ENCODE results near the gene PHF2. TPM values are rescaled to one million over a fixed set of nuclear protein-coding genes. Genes with fewer than 3 reads are reported as not detected.

The PHF2 gene
- total and polyA plus RNA-seq, 10 donors, result 11.2 to 46.2 (median 31.0) TPM

GRCh38 chr9:93640027-93640426 lies 63.6 kb downstream of the PHF2 start:
- WGBS, 5 donors, result 96 to 98% (median 97%) methylated on average over 2 of the region's 2 CpGs
- Histone ChIP-seq H3K4me1 (no peaks in the 10 kb centered on the region), H3K36me3 (peaks cover 2 to 91% (median 56%) of the 10 kb centered on the region in 6 donors), H3K9me3 (peaks cover 2 to 25% (median 19%) of the 10 kb centered on the region in 8 donors), H3K4me3 (no peak overlapping the region), H3K27me3 (replicated peaks in 1 of 7) (no peaks in the 10 kb centered on the region), H3K27ac (no peak overlapping the region)
- TF ChIP-seq POLR2A (IDR thresholded peaks at IDR 0.05) (no peak), CTCF (IDR thresholded peaks at IDR 0.05 in 8 of 11, conservative IDR thresholded peaks at IDR 0.05 in 3 of 11) (no peak)
- intact Hi-C loops (cut with DNase I; ENCODE audit: low total_unique reads), result no loop called here
- no peak for DNase-seq

- 84 to 96% (median 92%) methylated on average over 5 of the region's 5 CpGs for WGBS, 5 donors
- H3K4me1 ChIP-seq, result no peaks in the 10 kb centered on the region
- TF ChIP-seq POLR2A (IDR thresholded peaks at IDR 0.05), result no peak
- no peak for TF ChIP-seq POLR2AphosphoS5 (IDR thresholded peaks at IDR 0.05)
- no peak for TF ChIP-seq CTCF (IDR thresholded peaks at IDR 0.05 in 8 of 11, conservative IDR thresholded peaks at IDR 0.05 in 3 of 11)
- DNase-seq, result no peak
- intact Hi-C loops (cut with DNase I; ENCODE audit: low total_unique reads), result no loop called here
- peaks cover 0 to 91% (median 56%) of the 10 kb centered on the region in 6 donors for H3K36me3 ChIP-seq
- no peak overlapping the region for H3K27ac ChIP-seq
- H3K9me3 ChIP-seq, result peaks cover 0 to 7% (median 4%) of the 10 kb centered on the region in 8 donors
- no peak overlapping the region for H3K4me3 ChIP-seq
- no peaks in the 10 kb centered on the region for H3K27me3 ChIP-seq (replicated peaks in 1 of 7)
Measured at GRCh38 chr9:93642961-93643360, 66.6 kb downstream of the PHF2 start.

- Histone ChIP-seq H3K36me3 (peaks cover 0 to 93% (median 58%) of the 10 kb centered on the region in 6 donors), H3K27me3 (replicated peaks in 1 of 7) (no peaks in the 10 kb centered on the region), H3K4me1 (no peaks in the 10 kb centered on the region), H3K4me3 (no peak overlapping the region), H3K9me3 (no peaks in the 10 kb centered on the region), H3K27ac (peak overlapping the region in 1 of 8 donors; percentile 8)
- 83 to 98% (median 87%) methylated on average over 11 to 12 of the region's 12 CpGs for WGBS, 5 donors
- intact Hi-C loops (cut with DNase I; ENCODE audit: low total_unique reads), result no loop called here
- DNase-seq, result peak; percentile 58
- TF ChIP-seq POLR2A (IDR thresholded peaks at IDR 0.05) (no peak), POLR2AphosphoS5 (IDR thresholded peaks at IDR 0.05) (no peak), CTCF (IDR thresholded peaks at IDR 0.05 in 8 of 11, conservative IDR thresholded peaks at IDR 0.05 in 3 of 11) (no peak)
Measured at GRCh38 chr9:93644397-93645088, 68.2 kb downstream of the PHF2 start.

GRCh38 chr9:93645149-93645889 lies 68.9 kb downstream of the PHF2 start:
- peaks cover 1 to 94% (median 63%) of the 10 kb centered on the region in 6 donors for H3K36me3 ChIP-seq
- H3K27ac ChIP-seq, result peak overlapping the region in 1 of 8 donors; percentile 8
- no peaks in the 10 kb centered on the region for H3K27me3 ChIP-seq (replicated peaks in 1 of 7)
- no peak overlapping the region for H3K4me3 ChIP-seq
- no peaks in the 10 kb centered on the region for H3K9me3 ChIP-seq
- intact Hi-C loops (cut with DNase I; ENCODE audit: low total_unique reads), result no loop called here
- 92 to 96% (median 93%) methylated on average over 11 to 28 of the region's 28 CpGs for WGBS, 5 donors
- TF ChIP-seq POLR2A (IDR thresholded peaks at IDR 0.05), result no peak
- TF ChIP-seq POLR2AphosphoS5 (IDR thresholded peaks at IDR 0.05), result peak in 1 of 3 donors; percentile 15
- peaks cover 0 to 2% (median 0%) of the 10 kb centered on the region in 6 donors for H3K4me1 ChIP-seq
- DNase-seq, result peak; percentile 53

Data from spleen (tissue), 11 donors.